Type B pancreatic cell (in vitro differentiated cells): ENCODE results near the gene DNAH8. TPM values are rescaled to one million over a fixed set of nuclear protein-coding genes. Genes with fewer than 3 reads are reported as not detected.
"Not testable (repeated sequence)": the region's sequence is repeated elsewhere in the genome, so short reads cannot be mapped to it uniquely, and the experiment has no call there.

Experiments
- DNase-seq: peaks from one replicate; pipeline ENCODE4 v3.0.0; 2021; ENCODE audit warnings: mixed read lengths; ENCODE audit not compliant: unreplicated experiment; ENCODE audit errors: extremely low spot score
- H3K27ac Mint-ChIP-seq: 2 replicates; pipeline ENCODE4 v1.8.0; 2021; ENCODE audit warnings: mild to moderate bottlenecking, mixed read lengths
- H3K27me3 Mint-ChIP-seq: 2 replicates; pipeline ENCODE4 v1.8.0; 2021; ENCODE audit warnings: mixed read lengths
- H3K36me3 Mint-ChIP-seq: 2 replicates; pipeline ENCODE4 v1.8.0; 2021; ENCODE audit warnings: mixed read lengths
- H3K4me1 Mint-ChIP-seq: one replicate; pipeline ENCODE4 v1.8.0; 2021; ENCODE audit warnings: mixed read lengths; ENCODE audit not compliant: unreplicated experiment
- H3K4me3 Mint-ChIP-seq: 2 replicates; pipeline ENCODE4 v1.8.0; 2021; ENCODE audit warnings: mild to moderate bottlenecking, mixed read lengths
- H3K9me3 Mint-ChIP-seq: 2 replicates; pipeline ENCODE4 v1.8.0; 2021; ENCODE audit warnings: mixed read lengths
- total RNA-seq: library from RNA; stranded (reverse); gene quantifications from 2 replicates; pipeline ENCODE4 v1.2.1, GENCODE V29; 2021; ENCODE audit warnings: low replicate concordance
- TF ChIP-seq, protein P1 (sequence below): fragments of 200-600 bp; sonication (generic); conservative IDR thresholded peaks from 2 replicates; pipeline ENCODE4 v1.5.0; 2021; ENCODE audit warnings: antibody characterized with exemption, mild to moderate bottlenecking

The DNAH8 gene
- total RNA-seq, 1 donor from 2014 or later = 0.05 TPM

DNA sequence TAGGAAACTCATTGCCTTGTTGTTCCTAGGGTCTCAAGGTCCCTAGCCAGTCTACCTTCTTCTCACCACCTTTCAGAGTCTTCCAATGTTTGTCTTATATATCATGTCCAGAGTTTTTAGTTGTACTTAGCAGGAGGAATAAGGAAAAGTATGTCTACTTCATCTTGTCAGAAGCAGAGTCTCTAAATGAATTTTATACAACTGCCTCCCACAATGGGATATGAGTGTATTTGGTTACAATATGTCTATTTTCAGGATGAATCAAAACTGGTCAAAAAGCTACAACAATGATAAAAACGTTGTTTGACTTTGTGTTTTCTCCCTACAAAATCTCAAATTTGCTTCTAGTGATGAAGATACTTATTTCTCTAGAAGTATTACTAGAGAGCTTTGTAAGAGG, 19.2 kb upstream of the DNAH8 start:
- no peak for DNase-seq
- no peaks in the 10 kb centered on the region for H3K27me3 Mint-ChIP-seq
- TF ChIP-seq, protein P1, sequence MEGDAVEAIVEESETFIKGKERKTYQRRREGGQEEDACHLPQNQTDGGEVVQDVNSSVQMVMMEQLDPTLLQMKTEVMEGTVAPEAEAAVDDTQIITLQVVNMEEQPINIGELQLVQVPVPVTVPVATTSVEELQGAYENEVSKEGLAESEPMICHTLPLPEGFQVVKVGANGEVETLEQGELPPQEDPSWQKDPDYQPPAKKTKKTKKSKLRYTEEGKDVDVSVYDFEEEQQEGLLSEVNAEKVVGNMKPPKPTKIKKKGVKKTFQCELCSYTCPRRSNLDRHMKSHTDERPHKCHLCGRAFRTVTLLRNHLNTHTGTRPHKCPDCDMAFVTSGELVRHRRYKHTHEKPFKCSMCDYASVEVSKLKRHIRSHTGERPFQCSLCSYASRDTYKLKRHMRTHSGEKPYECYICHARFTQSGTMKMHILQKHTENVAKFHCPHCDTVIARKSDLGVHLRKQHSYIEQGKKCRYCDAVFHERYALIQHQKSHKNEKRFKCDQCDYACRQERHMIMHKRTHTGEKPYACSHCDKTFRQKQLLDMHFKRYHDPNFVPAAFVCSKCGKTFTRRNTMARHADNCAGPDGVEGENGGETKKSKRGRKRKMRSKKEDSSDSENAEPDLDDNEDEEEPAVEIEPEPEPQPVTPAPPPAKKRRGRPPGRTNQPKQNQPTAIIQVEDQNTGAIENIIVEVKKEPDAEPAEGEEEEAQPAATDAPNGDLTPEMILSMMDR = no peak
- H3K4me3 Mint-ChIP-seq = no peak overlapping the region
- peaks cover 57% of the 10 kb centered on the region for H3K36me3 Mint-ChIP-seq
- no peaks in the 10 kb centered on the region for H3K4me1 Mint-ChIP-seq
- H3K9me3 Mint-ChIP-seq = peaks cover 25% of the 10 kb centered on the region
- no peak overlapping the region for H3K27ac Mint-ChIP-seq

DNA sequence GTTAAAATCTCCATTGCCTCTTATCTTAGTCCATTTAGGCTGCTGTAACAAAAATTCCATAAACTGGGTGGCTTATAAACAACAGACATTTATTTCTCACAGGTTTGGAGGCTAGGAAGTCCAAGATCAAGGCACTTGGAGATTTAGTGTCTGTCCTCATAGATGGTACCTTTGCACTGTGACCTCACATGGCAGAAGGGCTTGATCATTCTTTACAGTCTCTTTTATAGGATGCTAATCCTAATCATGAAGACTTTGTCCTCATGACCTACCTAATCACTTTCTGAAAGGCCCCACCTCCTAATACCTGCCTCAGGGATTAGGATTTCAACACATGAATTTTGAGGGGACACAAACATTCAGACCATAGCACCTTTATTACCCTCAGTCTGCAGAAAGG, 18.8 kb upstream of the DNAH8 start:
- H3K4me1 Mint-ChIP-seq = no peaks in the 10 kb centered on the region
- no peak overlapping the region for H3K27ac Mint-ChIP-seq
- TF ChIP-seq, protein P1 = no peak
- no peak for DNase-seq
- H3K9me3 Mint-ChIP-seq = peaks cover 25% of the 10 kb centered on the region
- H3K4me3 Mint-ChIP-seq = no peak overlapping the region
- no peaks in the 10 kb centered on the region for H3K27me3 Mint-ChIP-seq
- H3K36me3 Mint-ChIP-seq = peaks cover 61% of the 10 kb centered on the region

DNA sequence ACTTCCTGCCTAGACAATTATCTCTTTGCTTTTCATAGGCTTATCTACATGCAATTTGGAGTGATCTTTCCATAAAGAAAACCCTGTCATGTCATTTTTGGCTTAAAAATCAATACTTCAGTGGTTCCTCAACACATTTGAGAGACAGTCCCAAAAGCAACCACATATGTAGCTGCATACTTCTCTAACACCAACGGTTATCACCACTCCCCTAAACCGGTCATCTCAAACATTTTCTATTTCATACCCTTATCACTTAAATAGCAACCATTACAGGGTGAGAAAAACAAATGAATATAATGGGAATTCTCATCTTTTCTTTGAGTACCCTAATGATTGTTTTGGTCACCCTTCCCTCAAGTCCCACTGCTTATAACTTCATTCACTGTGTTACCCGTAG, 17.3 kb upstream of the DNAH8 start:
- TF ChIP-seq, protein P1 = no peak
- Mint-ChIP-seq H3K27me3 (no peaks in the 10 kb centered on the region), H3K9me3 (peaks cover 25% of the 10 kb centered on the region), H3K27ac (no peak overlapping the region), H3K36me3 (peaks cover 64% of the 10 kb centered on the region), H3K4me3 (no peak overlapping the region), H3K4me1 (no peaks in the 10 kb centered on the region)
- no peak for DNase-seq

DNA sequence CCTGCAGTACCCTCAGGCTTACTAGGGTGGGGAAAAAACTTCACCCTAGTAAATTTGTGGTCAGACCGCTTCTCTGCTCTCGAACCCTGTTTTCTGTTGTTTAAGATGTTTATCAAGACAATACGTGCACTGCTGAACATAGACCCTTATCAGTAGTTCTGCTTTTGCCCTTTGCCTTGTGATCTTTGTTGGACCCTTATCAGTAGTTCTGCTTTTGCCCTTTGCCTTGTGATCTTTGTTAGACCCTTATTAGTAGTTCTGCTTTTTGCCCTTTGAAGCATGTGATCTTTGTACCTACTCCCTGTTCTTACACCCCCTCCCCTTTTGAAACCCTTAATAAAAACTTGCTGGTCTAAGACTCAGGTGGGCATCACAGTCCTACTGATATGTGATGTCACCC, 15.4 kb upstream of the DNAH8 start:
- H3K4me3 Mint-ChIP-seq = not testable (repeated sequence)

DNA sequence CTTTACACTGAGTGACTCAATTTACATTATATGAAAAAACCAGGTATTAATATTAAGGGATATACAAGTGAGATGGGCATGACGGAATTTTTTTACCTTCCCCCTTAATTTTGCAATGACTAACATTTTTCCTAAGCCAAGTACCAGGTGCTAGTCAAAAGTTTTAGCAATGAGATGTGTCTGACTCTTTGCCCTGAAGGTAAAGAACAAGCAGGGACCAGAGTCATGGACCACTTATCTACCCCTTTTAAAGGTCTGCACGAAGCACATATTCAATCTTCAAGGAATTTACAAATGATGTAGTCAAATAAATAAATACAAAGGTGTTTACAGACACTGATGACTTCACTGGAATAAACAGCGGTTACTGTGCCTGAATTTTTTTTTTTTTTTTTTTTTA, 13.6 kb upstream of the DNAH8 start:
- H3K4me3 Mint-ChIP-seq = peak overlapping the region; percentile 94
- TF ChIP-seq, protein P1 = no peak
- peaks cover 3% of the 10 kb centered on the region for H3K4me1 Mint-ChIP-seq
- peaks cover 14% of the 10 kb centered on the region for H3K9me3 Mint-ChIP-seq
- peaks cover 39% of the 10 kb centered on the region for H3K36me3 Mint-ChIP-seq
- H3K27ac Mint-ChIP-seq = no peak overlapping the region
- peaks cover 3% of the 10 kb centered on the region for H3K27me3 Mint-ChIP-seq
- DNase-seq = no peak

More for the DNA sequence above, 15.4 kb upstream of the DNAH8 start:
- not testable (repeated sequence) for H3K27me3 Mint-ChIP-seq, DNase-seq, H3K27ac Mint-ChIP-seq, H3K4me1 Mint-ChIP-seq
- Mint-ChIP-seq H3K36me3 (peaks cover 57% of the 10 kb centered on the region), H3K9me3 (peaks cover 23% of the 10 kb centered on the region)

DNA sequence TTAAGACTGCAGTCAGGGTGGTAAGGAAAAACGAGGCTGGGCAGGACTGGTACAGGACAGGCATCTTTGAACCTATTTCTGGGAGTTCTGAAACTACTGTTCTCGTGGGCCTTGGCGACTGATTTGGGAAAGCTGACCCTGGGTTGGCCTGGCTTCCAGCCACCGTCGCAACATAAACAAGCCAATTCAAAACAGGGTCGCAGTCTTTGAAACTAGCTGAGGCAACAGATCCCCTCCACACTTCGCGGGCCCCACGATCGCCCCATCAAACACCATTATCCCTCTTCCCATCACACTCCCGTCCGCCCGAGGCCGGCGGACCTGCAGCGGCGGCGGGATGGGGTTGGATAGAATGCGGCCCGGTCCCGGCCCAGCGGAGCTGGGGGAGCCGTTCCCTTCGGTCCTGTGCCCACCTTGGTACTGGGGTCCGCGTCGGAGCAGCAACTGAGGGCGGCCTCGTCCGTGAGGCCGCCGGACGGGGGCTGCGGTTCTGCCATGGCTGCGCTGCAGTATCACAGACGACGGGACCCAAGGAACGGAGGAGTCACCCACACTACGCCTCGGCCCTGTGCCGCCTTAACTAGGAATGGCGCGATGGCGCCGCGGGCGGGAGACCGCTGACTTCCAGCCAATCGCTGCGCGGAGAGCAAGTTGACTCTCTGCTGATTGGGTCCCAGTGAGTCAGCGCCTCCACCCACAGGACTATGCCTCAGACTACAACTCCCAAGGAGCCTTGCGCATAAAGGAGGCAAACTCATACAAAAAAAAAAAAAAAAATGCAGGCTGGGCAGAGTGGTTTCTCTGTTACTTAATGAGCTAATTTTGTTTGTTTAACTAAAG, 12.3 kb upstream of the DNAH8 start, which contains the start of gene GLO1:
GLO1 (minus strand) TSS at position 588 of the 840 bp plus-strand sequence; CDS start at position 497, 91 bp downstream.
- H3K27me3 Mint-ChIP-seq = peaks cover 3% of the 10 kb centered on the region
- H3K9me3 Mint-ChIP-seq = peaks cover 14% of the 10 kb centered on the region
- peaks cover 3% of the 10 kb centered on the region for H3K4me1 Mint-ChIP-seq
- TF ChIP-seq, protein P1 = no peak
- peak; percentile 97 for DNase-seq
- H3K36me3 Mint-ChIP-seq = peaks cover 39% of the 10 kb centered on the region
- peak within 1 kb of the TSS; percentile 90 for H3K27ac Mint-ChIP-seq
- H3K4me3 Mint-ChIP-seq = peak within 1 kb of the TSS; percentile 94
